Loucy (cell line): ENCODE data around the gene EHD2.

Source experiments
- H2AFZ ChIP-seq: fragments of 200-600 bp; sonication (generic); 2 replicates; pipeline ENCODE4 v1.6.0; 2016; ENCODE audit warnings: antibody characterized with exemption, mild to moderate bottlenecking, low read length, moderate library complexity
- H3F3A ChIP-seq: fragments of 200-600 bp; 2 replicates; pipeline ENCODE4 v1.6.0; 2016; ENCODE audit warnings: antibody characterized with exemption, low read depth, mild to moderate bottlenecking
- H3K27me3 ChIP-seq: fragments of 200-600 bp; sonication (generic); 2 replicates; pipeline ENCODE4 v1.6.1; 2014; ENCODE audit warnings: low read length, mild to moderate bottlenecking; ENCODE audit not compliant: insufficient read depth, poor library complexity, severe bottlenecking
- H3K36me3 ChIP-seq: fragments of 200-600 bp; sonication (generic); 2 replicates; pipeline ENCODE4 v1.6.1; 2016; ENCODE audit warnings: low read length; ENCODE audit not compliant: insufficient read depth
- H3K4me1 ChIP-seq: fragments of 200-600 bp; sonication (generic); 2 replicates; pipeline ENCODE4 v1.5.1; 2014; ENCODE audit warnings: low read length, mild to moderate bottlenecking; ENCODE audit not compliant: insufficient read depth, poor library complexity, severe bottlenecking
- H3K4me2 ChIP-seq: fragments of 200-600 bp; sonication (generic); 2 replicates; pipeline ENCODE4 v1.6.0; 2014; ENCODE audit warnings: antibody characterized with exemption, low read length, low read depth, mild to moderate bottlenecking; ENCODE audit not compliant: poor library complexity, severe bottlenecking
- H3K4me3 ChIP-seq: fragments of 200-600 bp; sonication (generic); 2 replicates; pipeline ENCODE4 v1.5.1; 2014; ENCODE audit warnings: low read length, mild to moderate bottlenecking, mixed read lengths; ENCODE audit not compliant: poor library complexity, severe bottlenecking
- H3K79me2 ChIP-seq: fragments of 200-600 bp; sonication (generic); 2 replicates; pipeline ENCODE4 v1.6.1; 2014; ENCODE audit warnings: low read length; ENCODE audit not compliant: insufficient read depth
- H3K9ac ChIP-seq: fragments of 200-600 bp; sonication (generic); 2 replicates; pipeline ENCODE4 v1.6.0; 2014; ENCODE audit warnings: mild to moderate bottlenecking, low read depth, low read length, moderate library complexity; ENCODE audit not compliant: poor library complexity, severe bottlenecking
- H3K9me2 ChIP-seq: fragments of 200-600 bp; sonication (generic); replicated peaks from 2 replicates; pipeline ENCODE4 v1.6.1; 2016; ENCODE audit warnings: low read depth, low read length, mixed read lengths
- H3K9me3 ChIP-seq: fragments of 200-600 bp; sonication (generic); 2 replicates; pipeline ENCODE4 v1.6.1; 2014; ENCODE audit warnings: mild to moderate bottlenecking, antibody characterized with exemption, low read length, low read depth; ENCODE audit not compliant: insufficient read depth
- H4K20me1 ChIP-seq: fragments of 200-600 bp; sonication (generic); 2 replicates; pipeline ENCODE4 v1.6.0; 2014; ENCODE audit warnings: antibody characterized with exemption, low read length, mild to moderate bottlenecking; ENCODE audit not compliant: insufficient read depth, poor library complexity, severe bottlenecking
- EZH2phosphoT487 ChIP-seq: fragments of 200-600 bp; IDR thresholded peaks from 2 replicates; pipeline ENCODE4 v1.6.1; 2018; ENCODE audit warnings: antibody characterized with exemption, mild to moderate bottlenecking, moderate library complexity, borderline replicate concordance
- TF ChIP-seq, protein P1 (sequence below): fragments of 200-600 bp; sonication (generic); conservative IDR thresholded peaks from 2 replicates; pipeline ENCODE4 v1.5.1; 2014; ENCODE audit warnings: mild to moderate bottlenecking, antibody characterized with exemption, low read length

The EHD2 gene

DNA sequence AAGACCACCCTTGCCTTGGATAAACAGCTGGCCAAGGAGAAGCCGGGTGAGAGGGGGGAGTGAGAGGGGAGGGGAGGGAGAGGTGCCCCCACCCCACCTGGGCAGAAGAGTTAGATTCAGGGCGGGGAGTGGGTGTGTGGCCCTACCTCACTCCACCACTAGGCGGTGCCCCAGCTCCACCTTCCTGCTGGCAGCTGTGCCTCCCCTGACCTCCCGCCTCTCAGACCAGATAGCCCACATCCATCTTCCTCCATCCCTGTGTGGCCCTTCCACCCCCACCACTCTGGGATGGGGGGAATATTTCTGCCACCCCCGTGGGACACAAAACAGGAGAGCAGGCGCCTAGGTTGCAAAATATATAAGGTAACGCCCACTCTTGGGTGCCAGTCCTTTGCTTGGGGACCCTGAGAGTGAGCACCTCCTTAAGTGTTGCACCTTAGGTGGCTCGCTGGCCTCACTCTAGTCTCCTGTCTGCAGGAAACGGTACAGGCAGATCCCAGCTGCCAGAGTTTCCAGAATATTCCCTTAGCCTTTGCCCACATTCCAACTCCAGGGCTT is 13.8 kb upstream of the EHD2 start:
- Histone ChIP-seq H3K4me3 (no peak overlapping the region), H3K4me2 (no peak overlapping the region), H3F3A (no peaks in the 10 kb centered on the region), H2AFZ (no peak overlapping the region), H3K36me3 (peaks cover 6% of the 10 kb centered on the region; the same call in 1 of the 2 replicates), H3K9ac (no peak overlapping the region), H3K9me3 (no peaks in the 10 kb centered on the region), H3K27me3 (no peaks in the 10 kb centered on the region), H4K20me1 (no peaks in the 10 kb centered on the region), H3K9me2 (no peaks in the 10 kb centered on the region), H3K4me1 (no peaks in the 10 kb centered on the region), H3K79me2 (no peaks in the 10 kb centered on the region)
- TF ChIP-seq, protein P1, sequence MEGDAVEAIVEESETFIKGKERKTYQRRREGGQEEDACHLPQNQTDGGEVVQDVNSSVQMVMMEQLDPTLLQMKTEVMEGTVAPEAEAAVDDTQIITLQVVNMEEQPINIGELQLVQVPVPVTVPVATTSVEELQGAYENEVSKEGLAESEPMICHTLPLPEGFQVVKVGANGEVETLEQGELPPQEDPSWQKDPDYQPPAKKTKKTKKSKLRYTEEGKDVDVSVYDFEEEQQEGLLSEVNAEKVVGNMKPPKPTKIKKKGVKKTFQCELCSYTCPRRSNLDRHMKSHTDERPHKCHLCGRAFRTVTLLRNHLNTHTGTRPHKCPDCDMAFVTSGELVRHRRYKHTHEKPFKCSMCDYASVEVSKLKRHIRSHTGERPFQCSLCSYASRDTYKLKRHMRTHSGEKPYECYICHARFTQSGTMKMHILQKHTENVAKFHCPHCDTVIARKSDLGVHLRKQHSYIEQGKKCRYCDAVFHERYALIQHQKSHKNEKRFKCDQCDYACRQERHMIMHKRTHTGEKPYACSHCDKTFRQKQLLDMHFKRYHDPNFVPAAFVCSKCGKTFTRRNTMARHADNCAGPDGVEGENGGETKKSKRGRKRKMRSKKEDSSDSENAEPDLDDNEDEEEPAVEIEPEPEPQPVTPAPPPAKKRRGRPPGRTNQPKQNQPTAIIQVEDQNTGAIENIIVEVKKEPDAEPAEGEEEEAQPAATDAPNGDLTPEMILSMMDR = peak; percentile 83
- no peak for TF ChIP-seq EZH2phosphoT487

DNA sequence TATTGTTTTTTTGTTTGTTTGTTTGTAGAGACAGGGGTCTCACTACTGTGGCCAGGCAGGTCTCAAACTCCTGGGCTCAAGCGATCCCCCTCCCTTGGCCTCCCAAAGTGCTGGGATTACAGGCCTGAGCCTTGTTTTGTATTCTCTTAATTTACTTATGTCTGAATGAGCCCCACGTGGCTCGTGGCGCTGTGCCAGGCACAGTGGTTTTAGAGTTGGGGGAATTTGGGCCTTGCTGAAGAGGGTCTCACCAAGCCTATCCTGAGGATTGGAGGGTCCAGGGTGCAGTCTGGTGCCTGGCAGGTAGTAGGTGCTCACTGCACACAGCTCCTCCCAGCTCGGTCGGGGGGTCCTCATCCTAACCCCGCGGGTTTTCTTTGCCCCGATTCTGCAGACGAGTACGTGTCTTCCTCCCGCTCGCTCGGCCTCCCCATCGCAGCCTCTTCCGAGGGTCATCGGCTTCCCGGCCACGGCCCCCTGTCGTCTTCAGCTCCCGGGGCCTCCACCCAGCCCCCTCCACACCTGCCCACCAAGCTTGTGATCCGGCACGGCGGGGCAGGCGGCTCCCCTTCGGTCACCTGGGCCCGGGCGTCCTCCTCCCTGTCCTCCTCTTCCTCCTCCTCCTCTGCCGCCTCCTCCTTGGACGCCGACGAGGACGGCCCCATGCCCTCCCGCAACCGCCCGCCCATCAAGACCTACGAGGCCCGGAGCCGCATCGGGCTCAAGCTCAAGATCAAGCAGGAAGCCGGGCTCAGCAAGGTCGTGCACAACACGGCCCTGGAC is 12.1 kb upstream of the EHD2 start:
- TF ChIP-seq EZH2phosphoT487 = no peak
- TF ChIP-seq, protein P1 = no peak
- H3K9me2 ChIP-seq = no peaks in the 10 kb centered on the region
- H3F3A ChIP-seq = no peaks in the 10 kb centered on the region
- H3K36me3 ChIP-seq = peaks cover 6% of the 10 kb centered on the region; the same call in 1 of the 2 replicates
- no peaks in the 10 kb centered on the region for H3K79me2 ChIP-seq
- no peak overlapping the region for H2AFZ ChIP-seq
- H3K9ac ChIP-seq = no peak overlapping the region
- H3K4me2 ChIP-seq = no peak overlapping the region
- no peak overlapping the region for H3K4me3 ChIP-seq
- H3K27me3 ChIP-seq = no peaks in the 10 kb centered on the region
- H4K20me1 ChIP-seq = no peaks in the 10 kb centered on the region
- H3K9me3 ChIP-seq = no peaks in the 10 kb centered on the region
- no peaks in the 10 kb centered on the region for H3K4me1 ChIP-seq

DNA sequence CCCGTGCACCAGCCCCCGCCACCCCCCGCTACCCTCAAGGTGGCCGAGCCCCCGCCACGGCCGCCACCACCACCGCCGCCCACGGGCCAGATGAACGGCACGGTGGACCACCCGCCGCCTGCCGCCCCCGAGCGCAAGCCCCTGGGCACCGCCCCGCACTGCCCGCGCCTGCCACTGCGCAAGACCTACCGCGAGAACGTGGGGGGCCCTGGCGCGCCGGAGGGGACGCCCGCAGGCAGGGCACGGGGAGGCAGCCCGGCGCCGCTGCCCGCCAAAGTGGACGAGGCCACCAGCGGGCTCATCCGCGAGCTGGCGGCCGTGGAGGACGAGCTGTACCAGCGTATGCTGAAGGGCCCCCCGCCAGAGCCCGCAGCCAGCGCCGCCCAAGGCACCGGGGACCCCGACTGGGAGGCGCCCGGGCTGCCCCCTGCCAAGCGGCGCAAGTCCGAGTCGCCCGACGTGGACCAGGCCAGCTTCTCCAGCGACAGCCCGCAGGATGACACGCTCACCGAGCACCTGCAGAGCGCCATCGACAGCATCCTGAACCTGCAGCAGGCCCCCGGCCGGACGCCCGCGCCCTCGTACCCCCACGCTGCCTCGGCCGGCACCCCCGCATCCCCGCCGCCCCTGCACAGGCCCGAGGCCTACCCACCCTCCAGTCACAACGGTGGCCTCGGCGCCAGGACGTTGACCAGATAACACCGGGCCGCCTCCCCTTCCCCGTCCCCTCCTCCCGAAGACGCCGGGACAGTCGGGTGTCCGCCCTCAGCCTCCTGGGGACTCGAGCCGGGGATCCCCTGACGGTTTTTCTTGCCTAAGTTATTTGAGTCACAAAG is 11.3 kb upstream of the EHD2 start:
- no peaks in the 10 kb centered on the region for H3K79me2 ChIP-seq
- no peak overlapping the region for H3K9ac ChIP-seq
- no peak overlapping the region for H3K4me3 ChIP-seq
- no peaks in the 10 kb centered on the region for H3K9me2 ChIP-seq
- H3F3A ChIP-seq = no peaks in the 10 kb centered on the region
- H2AFZ ChIP-seq = no peak overlapping the region
- no peak for TF ChIP-seq EZH2phosphoT487
- TF ChIP-seq, protein P1 = no peak
- H3K27me3 ChIP-seq = no peaks in the 10 kb centered on the region
- H3K4me1 ChIP-seq = no peaks in the 10 kb centered on the region
- no peaks in the 10 kb centered on the region for H4K20me1 ChIP-seq
- peaks cover 6% of the 10 kb centered on the region; the same call in 1 of the 2 replicates for H3K36me3 ChIP-seq
- no peak overlapping the region for H3K4me2 ChIP-seq
- no peaks in the 10 kb centered on the region for H3K9me3 ChIP-seq
